GM21737 (cell line): ENCODE results near the gene THYN1.
"Not testable (repeated sequence)": the region's sequence is repeated elsewhere in the genome, so short reads cannot be mapped to it uniquely, and the experiment has no call there.

Source experiments
- ATAC-seq: cut with Tn5 transposase; IDR thresholded peaks from one replicate; pipeline ENCODE4 v1.9.1; 2021; ENCODE audit warnings: mild to moderate bottlenecking, moderate library complexity; ENCODE audit not compliant: unreplicated experiment

THYN1 gene

GRCh38 chr11:134275534-134276395, 22.6 kb upstream of the THYN1 start, which contains the start of gene GLB1L3:
GLB1L3 (plus strand) TSS chr11:134276379; CDS start chr11:134276741, 362 bp downstream.
- peak; percentile 69 for ATAC-seq

- ATAC-seq = no peak
Measured at GRCh38 chr11:134275188-134275533, 22.0 kb upstream of the THYN1 start.

GRCh38 chr11:134273317-134273712, 20.2 kb upstream of the THYN1 start:
- ATAC-seq = no peak

- ATAC-seq = no peak
Measured at GRCh38 chr11:134272381-134273316, 19.5 kb upstream of the THYN1 start.

GRCh38 chr11:134271978-134272377, 18.8 kb upstream of the THYN1 start:
- ATAC-seq = no peak

GRCh38 chr11:134270250-134270714, 17.1 kb upstream of the THYN1 start:
- ATAC-seq = no peak

- no peak for ATAC-seq
Measured at GRCh38 chr11:134267966-134268365, 14.8 kb upstream of the THYN1 start.

GRCh38 chr11:134267461-134267860, 14.3 kb upstream of the THYN1 start:
- no peak for ATAC-seq

GRCh38 chr11:134266841-134267251, 13.7 kb upstream of the THYN1 start:
- ATAC-seq = no peak

GRCh38 chr11:134266440-134266839, 13.3 kb upstream of the THYN1 start:
- no peak for ATAC-seq

GRCh38 chr11:134264966-134265764, 12.0 kb upstream of the THYN1 start:
- ATAC-seq = no peak

- ATAC-seq = no peak
Measured at GRCh38 chr11:134261626-134262488, 8.7 kb upstream of the THYN1 start.

GRCh38 chr11:134260983-134261382, 7.8 kb upstream of the THYN1 start:
- ATAC-seq = no peak

- ATAC-seq = no peak
Measured at GRCh38 chr11:134260503-134260902, 7.4 kb upstream of the THYN1 start.

- no peak for ATAC-seq
Measured at GRCh38 chr11:134258577-134258976, 5.4 kb upstream of the THYN1 start.

- ATAC-seq = no peak
Measured at GRCh38 chr11:134257101-134257500, 3.9 kb upstream of the THYN1 start.

GRCh38 chr11:134255184-134255561, 2.0 kb upstream of the THYN1 start:
- ATAC-seq = not testable (repeated sequence)

- ATAC-seq = no peak
Measured at GRCh38 chr11:134254433-134255183, 1.5 kb upstream of the THYN1 start.
